Measurements from ENCODE around the gene CNMD.

The CNMD gene

GRCh38 chr13:52750713-52751112, 11.1 kb upstream of the CNMD start:
- no peak overlapping the region for H3K4me3 ChIP-seq (ENCODE audit: control insufficient read depth, low read depth, low read length)
- no peak for DNase-seq (ENCODE audit: low read depth)
- TF ChIP-seq, protein P1, sequence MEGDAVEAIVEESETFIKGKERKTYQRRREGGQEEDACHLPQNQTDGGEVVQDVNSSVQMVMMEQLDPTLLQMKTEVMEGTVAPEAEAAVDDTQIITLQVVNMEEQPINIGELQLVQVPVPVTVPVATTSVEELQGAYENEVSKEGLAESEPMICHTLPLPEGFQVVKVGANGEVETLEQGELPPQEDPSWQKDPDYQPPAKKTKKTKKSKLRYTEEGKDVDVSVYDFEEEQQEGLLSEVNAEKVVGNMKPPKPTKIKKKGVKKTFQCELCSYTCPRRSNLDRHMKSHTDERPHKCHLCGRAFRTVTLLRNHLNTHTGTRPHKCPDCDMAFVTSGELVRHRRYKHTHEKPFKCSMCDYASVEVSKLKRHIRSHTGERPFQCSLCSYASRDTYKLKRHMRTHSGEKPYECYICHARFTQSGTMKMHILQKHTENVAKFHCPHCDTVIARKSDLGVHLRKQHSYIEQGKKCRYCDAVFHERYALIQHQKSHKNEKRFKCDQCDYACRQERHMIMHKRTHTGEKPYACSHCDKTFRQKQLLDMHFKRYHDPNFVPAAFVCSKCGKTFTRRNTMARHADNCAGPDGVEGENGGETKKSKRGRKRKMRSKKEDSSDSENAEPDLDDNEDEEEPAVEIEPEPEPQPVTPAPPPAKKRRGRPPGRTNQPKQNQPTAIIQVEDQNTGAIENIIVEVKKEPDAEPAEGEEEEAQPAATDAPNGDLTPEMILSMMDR (IDR thresholded peaks at IDR 0.05; ENCODE audit: control insufficient read depth, insufficient read depth, low read depth, low read length, missing control alignments), result no peak

DNA sequence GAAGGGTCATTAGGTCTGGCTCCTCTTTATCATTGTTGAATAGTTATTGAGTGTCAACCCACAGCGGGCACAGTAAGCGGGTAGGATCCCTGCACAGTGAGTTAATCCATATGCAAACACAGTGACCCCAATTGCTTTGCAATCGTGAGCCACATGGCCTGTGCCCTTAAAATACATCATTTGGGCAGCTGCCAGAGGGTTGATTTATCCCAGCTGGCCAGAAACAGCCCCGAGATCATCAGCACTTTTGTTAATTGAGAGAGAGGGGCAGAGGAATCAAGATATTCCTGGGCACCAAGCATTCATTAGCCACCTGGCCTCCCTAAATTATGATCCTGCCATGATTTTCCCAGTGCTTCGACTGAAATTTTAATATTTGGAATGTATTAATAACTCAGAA, 9.8 kb upstream of the CNMD start:
- no peak overlapping the region for H3K4me3 ChIP-seq (ENCODE audit: control insufficient read depth, low read depth, low read length)
- no peak for DNase-seq (ENCODE audit: low read depth)
- TF ChIP-seq, protein P1 (IDR thresholded peaks at IDR 0.05; ENCODE audit: control insufficient read depth, insufficient read depth, low read depth, low read length, missing control alignments), result no peak

GRCh38 chr13:52746141-52746540, 6.5 kb upstream of the CNMD start:
- TF ChIP-seq, protein P1 (IDR thresholded peaks at IDR 0.05; ENCODE audit: control insufficient read depth, insufficient read depth, low read depth, low read length, missing control alignments), result no peak
- no peak for DNase-seq (ENCODE audit: low read depth)
- no peak overlapping the region for H3K4me3 ChIP-seq (ENCODE audit: control insufficient read depth, low read depth, low read length)

GRCh38 chr13:52744842-52745375, 5.3 kb upstream of the CNMD start:
- H3K4me3 ChIP-seq (ENCODE audit: control insufficient read depth, low read depth, low read length), result no peak overlapping the region
- TF ChIP-seq, protein P1 (IDR thresholded peaks at IDR 0.05; ENCODE audit: control insufficient read depth, insufficient read depth, low read depth, low read length, missing control alignments), result no peak
- DNase-seq (ENCODE audit: low read depth), result no peak

DNA sequence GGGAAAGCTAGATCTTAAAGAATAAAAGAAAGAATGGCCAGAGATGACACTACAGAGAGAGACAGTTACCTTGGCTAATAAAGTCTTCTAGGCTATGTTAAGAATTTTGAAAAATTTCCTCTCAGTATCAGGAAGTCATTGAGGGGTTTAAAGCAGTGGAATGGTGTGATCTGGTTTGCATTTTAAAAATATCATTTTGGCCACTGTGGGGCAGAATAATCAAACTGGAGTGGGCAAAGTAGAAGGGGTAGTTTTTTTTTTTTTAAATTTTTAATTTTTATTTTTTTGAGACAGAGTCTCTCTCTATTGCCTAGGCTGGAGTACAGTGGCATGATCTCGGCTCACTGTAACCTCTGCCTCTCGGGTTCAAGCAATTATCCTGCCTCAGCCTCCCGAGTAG, 4.4 kb upstream of the CNMD start:
- TF ChIP-seq, protein P1 (IDR thresholded peaks at IDR 0.05; ENCODE audit: control insufficient read depth, insufficient read depth, low read depth, low read length, missing control alignments), result no peak
- H3K4me3 ChIP-seq (ENCODE audit: control insufficient read depth, low read depth, low read length), result no peak overlapping the region
- no peak for DNase-seq (ENCODE audit: low read depth)

- no peak for DNase-seq (ENCODE audit: low read depth)
- TF ChIP-seq, protein P1 (IDR thresholded peaks at IDR 0.05; ENCODE audit: control insufficient read depth, insufficient read depth, low read depth, low read length, missing control alignments), result no peak
- H3K4me3 ChIP-seq (ENCODE audit: control insufficient read depth, low read depth, low read length), result no peak overlapping the region
Observed at GRCh38 chr13:52743569-52743968, 3.9 kb upstream of the CNMD start.
